ENCODE measurements around the gene IL17RA.

DNA sequence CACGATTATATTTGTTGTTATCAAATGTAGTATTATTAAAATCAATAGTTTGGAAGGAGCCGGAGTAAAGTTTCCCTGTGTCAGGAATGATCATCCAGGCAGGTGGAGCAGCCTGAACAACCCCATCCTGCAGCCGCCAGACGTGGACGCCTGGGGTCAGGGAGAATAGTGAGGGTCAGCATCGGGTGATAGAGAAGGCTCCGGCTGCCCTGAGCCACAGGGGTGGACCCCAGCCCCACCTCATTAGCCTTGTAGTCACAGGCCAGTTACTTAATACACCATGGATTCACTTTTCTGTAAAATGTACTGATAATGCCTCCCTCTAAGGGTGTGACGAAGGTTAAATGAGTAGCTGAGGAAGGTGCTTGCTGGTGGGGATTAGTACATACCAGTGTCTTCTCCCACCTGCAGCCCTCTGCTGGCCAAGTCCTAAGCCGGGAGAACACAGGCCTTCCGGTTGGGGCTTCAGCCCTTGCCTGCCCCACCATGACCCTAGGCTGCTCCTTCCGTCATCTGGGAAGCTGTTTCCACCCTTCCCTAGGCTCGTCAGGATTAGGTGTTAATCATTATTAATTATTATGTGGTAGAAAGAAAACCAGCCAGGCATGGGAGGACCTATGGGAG lies 21.5 kb downstream of the IL17RA start:
- TF ChIP-seq POLR2A (IDR thresholded peaks at IDR 0.05; ENCODE audit: low read length) (no peak), GATA1 (IDR thresholded peaks at IDR 0.05; ENCODE audit: low read depth, low read length) (no peak)

Data from erythroblast (primary cell).